ENCODE data around the gene NTM.

Gene NTM

GRCh38 chr11:131809203-131809918 is 438.9 kb downstream of the NTM start:
- TF ChIP-seq CTCF (conservative IDR thresholded peaks at IDR 0.05) (no peak), ZFX (IDR thresholded peaks at IDR 0.05) (no peak)
- H3K27ac ChIP-seq, result no peak overlapping the region

- TF ChIP-seq ZFX (IDR thresholded peaks at IDR 0.05) (no peak), CTCF (conservative IDR thresholded peaks at IDR 0.05) (no peak)
- no peak overlapping the region for H3K27ac ChIP-seq
Observed at GRCh38 chr11:131810541-131810940, 440.1 kb downstream of the NTM start.

- H3K27ac ChIP-seq, result no peak overlapping the region
- no peak for TF ChIP-seq CTCF (conservative IDR thresholded peaks at IDR 0.05)
- TF ChIP-seq ZFX (IDR thresholded peaks at IDR 0.05), result no peak
Observed at GRCh38 chr11:131811383-131811782, 441.0 kb downstream of the NTM start.

- H3K27ac ChIP-seq, result no peak overlapping the region
- TF ChIP-seq CTCF (conservative IDR thresholded peaks at IDR 0.05), result no peak
- TF ChIP-seq ZFX (IDR thresholded peaks at IDR 0.05), result no peak
Observed at GRCh38 chr11:131814108-131814507, 443.7 kb downstream of the NTM start.

GRCh38 chr11:131815590-131815989 is 445.2 kb downstream of the NTM start:
- no peak overlapping the region for H3K27ac ChIP-seq
- TF ChIP-seq ZFX (IDR thresholded peaks at IDR 0.05) (no peak), CTCF (conservative IDR thresholded peaks at IDR 0.05) (no peak)

- no peak overlapping the region for H3K27ac ChIP-seq
- TF ChIP-seq ZFX (IDR thresholded peaks at IDR 0.05), result no peak
- no peak for TF ChIP-seq CTCF (conservative IDR thresholded peaks at IDR 0.05)
Observed at GRCh38 chr11:131816051-131816450, 445.6 kb downstream of the NTM start.

GRCh38 chr11:131817687-131818188 is 447.3 kb downstream of the NTM start:
- H3K27ac ChIP-seq, result no peak overlapping the region
- TF ChIP-seq ZFX (IDR thresholded peaks at IDR 0.05), result no peak
- TF ChIP-seq CTCF (conservative IDR thresholded peaks at IDR 0.05), result no peak

All from C4-2B (cell line).